Rectal smooth muscle tissue (tissue), 1 donor: ENCODE results near the gene MNAT1.
"Not testable (repeated sequence)": the region's sequence is repeated elsewhere in the genome, so short reads cannot be mapped to it uniquely, and the experiment has no call there.

ENCODE experiments used
- H3K27ac ChIP-seq: one replicate; pipeline ENCODE4 v1.7.0; 2013; ENCODE audit warnings: low read depth, low read length, inconsistent platforms
- H3K27me3 ChIP-seq: one replicate; pipeline ENCODE4 v1.7.0; 2013; ENCODE audit warnings: low read length; ENCODE audit not compliant: control insufficient read depth, insufficient read depth
- H3K36me3 ChIP-seq: one replicate; pipeline ENCODE4 v1.7.0; 2013; ENCODE audit warnings: low read length; ENCODE audit not compliant: control insufficient read depth, insufficient read depth
- H3K4me1 ChIP-seq: one replicate; pipeline ENCODE4 v1.7.0; 2013; ENCODE audit warnings: low read length; ENCODE audit not compliant: control insufficient read depth, insufficient read depth
- H3K4me3 ChIP-seq: one replicate; pipeline ENCODE4 v1.7.0; 2013; ENCODE audit warnings: low read length
- H3K9ac ChIP-seq: one replicate; pipeline ENCODE4 v1.7.0; 2013; ENCODE audit warnings: low read length

Gene MNAT1

DNA sequence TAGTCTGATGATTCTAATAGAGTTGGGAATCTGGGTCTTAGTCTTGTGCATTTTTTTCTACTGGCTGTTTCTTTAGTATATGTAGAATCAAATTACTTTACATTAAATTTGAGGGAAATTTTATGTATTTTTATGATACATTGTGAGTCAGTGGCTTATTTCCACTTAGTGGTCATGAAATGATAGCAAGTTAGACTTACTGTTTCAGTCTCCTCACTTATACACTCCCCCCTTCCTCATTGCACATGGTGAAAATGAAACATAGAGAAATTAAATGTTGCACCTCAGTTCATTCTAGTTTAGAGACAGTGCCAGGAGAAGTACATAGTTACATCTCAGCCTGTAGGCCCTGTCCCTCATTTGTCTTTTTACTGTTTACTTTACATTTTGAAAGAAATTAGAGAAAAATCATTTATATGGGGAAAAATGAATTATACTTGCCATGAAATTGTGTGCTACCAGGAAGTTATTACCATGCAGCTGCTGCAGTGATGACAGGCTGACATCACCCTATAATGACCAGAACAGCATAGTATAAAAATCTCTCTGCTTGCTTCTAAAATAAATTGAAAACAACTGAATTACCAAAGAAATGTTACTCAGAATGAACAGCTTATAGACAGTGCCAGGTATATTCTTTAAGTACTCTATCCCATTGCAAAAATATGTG lies 133.1 kb downstream of the MNAT1 start:
- H3K4me1 ChIP-seq, result no peaks in the 10 kb centered on the region
- H3K27ac ChIP-seq, result no peak overlapping the region
- H3K36me3 ChIP-seq, result no peaks in the 10 kb centered on the region
- H3K4me3 ChIP-seq, result no peak overlapping the region
- no peak overlapping the region for H3K9ac ChIP-seq
- H3K27me3 ChIP-seq, result no peaks in the 10 kb centered on the region

- no peak overlapping the region for H3K27ac ChIP-seq
- no peak overlapping the region for H3K9ac ChIP-seq
- no peaks in the 10 kb centered on the region for H3K36me3 ChIP-seq
- no peaks in the 10 kb centered on the region for H3K4me1 ChIP-seq
- H3K27me3 ChIP-seq, result no peaks in the 10 kb centered on the region
- H3K4me3 ChIP-seq, result no peak overlapping the region
Measured at GRCh38 chr14:60878121-60878520, 143.6 kb downstream of the MNAT1 start.

DNA sequence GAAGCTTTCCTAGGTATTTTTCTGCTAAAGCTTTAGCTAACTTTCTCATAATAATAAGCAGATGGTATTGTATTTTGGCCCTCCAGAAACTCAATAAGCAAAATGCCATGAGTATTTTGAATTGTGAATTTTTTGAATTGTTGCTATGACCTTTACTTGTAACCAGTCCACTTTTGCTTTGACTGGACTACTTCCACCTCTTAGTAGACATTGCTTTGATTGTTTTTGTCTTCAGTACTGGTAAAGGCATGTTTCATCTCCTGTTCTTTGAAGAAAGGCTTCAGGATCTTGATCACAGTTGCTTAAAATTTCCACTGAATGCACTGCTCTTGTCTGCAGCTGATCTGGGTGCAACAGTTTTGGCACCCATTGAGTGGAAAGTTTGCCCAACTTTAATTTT lies 144.0 kb downstream of the MNAT1 start:
- Histone ChIP-seq H3K4me1 (no peaks in the 10 kb centered on the region), H3K36me3 (no peaks in the 10 kb centered on the region), H3K9ac (no peak overlapping the region), H3K27me3 (no peaks in the 10 kb centered on the region), H3K27ac (no peak overlapping the region), H3K4me3 (no peak overlapping the region)

DNA sequence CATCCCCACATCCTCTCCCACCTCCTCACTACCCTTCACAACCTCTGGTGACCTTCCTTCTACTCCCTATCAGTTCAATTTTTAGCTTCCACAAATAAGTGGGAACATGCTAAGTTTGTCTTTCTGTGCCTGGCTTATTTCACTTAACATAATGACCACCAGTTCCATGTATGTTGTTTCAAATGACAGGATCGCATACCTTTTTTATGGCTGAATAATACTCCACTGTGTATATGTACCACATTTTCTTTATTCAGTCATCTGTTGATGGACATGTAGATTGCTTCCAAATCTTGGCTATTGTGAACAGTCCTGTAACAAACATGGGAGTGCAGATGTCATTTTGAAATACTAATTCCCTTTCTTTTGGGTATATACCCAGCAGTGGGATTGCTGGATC lies 147.7 kb downstream of the MNAT1 start:
- H3K36me3 ChIP-seq, result no peaks in the 10 kb centered on the region
- H3K27me3 ChIP-seq, result no peaks in the 10 kb centered on the region
- no peaks in the 10 kb centered on the region for H3K4me1 ChIP-seq
- no peak overlapping the region for H3K9ac ChIP-seq
- H3K4me3 ChIP-seq, result no peak overlapping the region
- H3K27ac ChIP-seq, result no peak overlapping the region

DNA sequence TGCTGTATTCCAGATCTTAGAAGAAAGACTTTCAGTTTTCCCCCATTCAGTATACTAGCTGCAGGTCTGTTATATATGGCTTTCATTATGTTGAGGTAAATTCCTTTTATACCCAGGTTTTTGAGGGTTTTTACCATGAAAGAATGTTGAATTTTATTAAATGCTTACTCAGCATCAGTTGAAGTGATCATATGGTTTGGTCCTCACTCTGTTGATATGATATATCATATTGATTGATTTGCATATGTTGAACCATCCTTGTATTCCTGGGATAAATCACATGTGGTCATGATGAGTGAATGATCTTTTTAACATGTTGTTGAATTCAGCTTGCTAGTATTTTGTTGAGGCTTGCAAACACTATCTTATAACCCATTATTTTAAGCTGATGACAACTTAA lies 149.6 kb downstream of the MNAT1 start:
- Histone ChIP-seq H3K4me1 (no peaks in the 10 kb centered on the region), H3K4me3 (no peak overlapping the region), H3K36me3 (no peaks in the 10 kb centered on the region), H3K9ac (no peak overlapping the region), H3K27ac (no peak overlapping the region), H3K27me3 (no peaks in the 10 kb centered on the region)

- H3K9ac ChIP-seq, H3K4me1 ChIP-seq, H3K27me3 ChIP-seq, H3K27ac ChIP-seq, H3K36me3 ChIP-seq, H3K4me3 ChIP-seq: not testable (repeated sequence)
Measured at GRCh38 chr14:60890636-60891035, 156.1 kb downstream of the MNAT1 start.

- Histone ChIP-seq H3K4me3 (no peak overlapping the region), H3K4me1 (no peaks in the 10 kb centered on the region), H3K9ac (no peak overlapping the region), H3K27me3 (no peaks in the 10 kb centered on the region), H3K27ac (no peak overlapping the region), H3K36me3 (no peaks in the 10 kb centered on the region)
Measured at GRCh38 chr14:60893911-60894310, 159.3 kb downstream of the MNAT1 start.

DNA sequence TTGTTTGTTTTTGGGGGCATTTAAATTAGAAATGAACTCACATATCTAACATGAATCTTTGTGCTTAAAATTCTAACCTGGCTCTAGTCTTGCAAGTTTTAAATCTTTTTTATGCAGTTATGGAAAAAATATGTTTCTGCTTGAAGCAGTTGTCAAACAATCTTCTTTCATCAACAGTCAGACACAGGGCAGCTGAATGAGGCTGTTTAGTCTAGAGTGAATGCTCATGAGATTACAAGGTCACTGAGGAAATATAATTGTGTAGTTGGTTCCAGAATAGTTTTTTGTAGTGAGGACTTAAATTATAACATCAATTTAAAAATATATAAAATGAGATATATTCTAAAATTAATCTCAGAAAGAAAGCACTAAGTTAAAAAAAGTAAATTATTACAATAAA lies 169.8 kb downstream of the MNAT1 start:
- Histone ChIP-seq H3K9ac (no peak overlapping the region), H3K27me3 (no peaks in the 10 kb centered on the region), H3K27ac (no peak overlapping the region), H3K4me3 (no peak overlapping the region), H3K36me3 (no peaks in the 10 kb centered on the region), H3K4me1 (no peaks in the 10 kb centered on the region)

- Histone ChIP-seq H3K27ac (no peak overlapping the region), H3K4me3 (no peak overlapping the region), H3K9ac (no peak overlapping the region), H3K4me1 (no peaks in the 10 kb centered on the region), H3K36me3 (no peaks in the 10 kb centered on the region), H3K27me3 (no peaks in the 10 kb centered on the region)
Measured at GRCh38 chr14:60905923-60906322, 171.4 kb downstream of the MNAT1 start.

DNA sequence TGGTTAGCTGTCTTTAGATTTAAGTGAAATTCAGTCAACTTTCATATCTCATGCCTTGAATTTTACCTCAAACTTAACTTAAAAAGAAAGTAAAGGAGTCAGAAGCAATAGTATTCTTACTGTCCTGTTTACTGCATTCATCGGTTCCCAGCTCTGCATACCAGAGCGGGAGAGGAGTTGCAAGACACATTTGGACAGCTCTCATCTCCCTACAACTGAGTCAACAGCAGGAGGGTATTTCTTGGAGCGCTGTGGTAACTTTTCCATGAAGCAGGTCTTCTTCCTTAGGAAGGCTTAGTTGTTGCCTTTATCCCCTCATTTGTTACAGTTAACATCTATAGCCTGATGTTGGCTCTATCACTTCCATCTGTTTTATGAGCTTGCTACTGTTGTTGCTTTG lies 181.2 kb downstream of the MNAT1 start:
- no peak overlapping the region for H3K27ac ChIP-seq
- H3K9ac ChIP-seq, result no peak overlapping the region
- H3K4me1 ChIP-seq, result no peaks in the 10 kb centered on the region
- H3K4me3 ChIP-seq, result no peak overlapping the region
- H3K27me3 ChIP-seq, result no peaks in the 10 kb centered on the region
- H3K36me3 ChIP-seq, result no peaks in the 10 kb centered on the region

- Histone ChIP-seq H3K9ac (no peak overlapping the region), H3K27ac (no peak overlapping the region), H3K4me1 (no peaks in the 10 kb centered on the region), H3K27me3 (no peaks in the 10 kb centered on the region), H3K36me3 (no peaks in the 10 kb centered on the region), H3K4me3 (no peak overlapping the region)
Measured at GRCh38 chr14:60922050-60922449, 187.5 kb downstream of the MNAT1 start.

GRCh38 chr14:60925286-60925685 lies 190.7 kb downstream of the MNAT1 start:
- no peak overlapping the region for H3K9ac ChIP-seq
- no peaks in the 10 kb centered on the region for H3K36me3 ChIP-seq
- H3K27ac ChIP-seq, result no peak overlapping the region
- no peak overlapping the region for H3K4me3 ChIP-seq
- H3K4me1 ChIP-seq, result no peaks in the 10 kb centered on the region
- H3K27me3 ChIP-seq, result no peaks in the 10 kb centered on the region

GRCh38 chr14:60926002-60926401 lies 191.4 kb downstream of the MNAT1 start:
- no peak overlapping the region for H3K9ac ChIP-seq
- no peaks in the 10 kb centered on the region for H3K36me3 ChIP-seq
- no peaks in the 10 kb centered on the region for H3K27me3 ChIP-seq
- H3K4me1 ChIP-seq, result no peaks in the 10 kb centered on the region
- no peak overlapping the region for H3K4me3 ChIP-seq
- H3K27ac ChIP-seq, result no peak overlapping the region
